GM21737 (cell line): Measurements from ENCODE around the gene DEFB108B.
A peak's percentile ranks its signal among the peaks of the same experiment; 100 is the strongest.
"Not testable (repeated sequence)": the region's sequence is repeated elsewhere in the genome, so short reads cannot be mapped to it uniquely, and the experiment has no call there.

ENCODE experiments used
- ATAC-seq: cut with Tn5 transposase; IDR thresholded peaks from one replicate; pipeline ENCODE4 v1.9.1; 2021; ENCODE audit warnings: mild to moderate bottlenecking, moderate library complexity; ENCODE audit not compliant: unreplicated experiment

Gene DEFB108B

GRCh38 chr11:71832811-71833210, at the start of gene DEFB108B:
Gene DEFB108B, plus strand, starts transcription at chr11:71833200. Its CDS starts 0 bp downstream, at chr11:71833200.
- ATAC-seq = not testable (repeated sequence)

- peak; percentile 41 for ATAC-seq
Observed at GRCh38 chr11:71786114-71786847, 46.7 kb upstream of the DEFB108B start.

- peak; percentile 97 for ATAC-seq
Observed at GRCh38 chr11:71786848-71787097, 46.2 kb upstream of the DEFB108B start.

GRCh38 chr11:71787098-71787823, 45.7 kb upstream of the DEFB108B start:
- peak; percentile 90 for ATAC-seq

- ATAC-seq = not testable (repeated sequence)
Observed at GRCh38 chr11:71787824-71788454, 45.1 kb upstream of the DEFB108B start.

- ATAC-seq = not testable (repeated sequence)
Observed at GRCh38 chr11:71789444-71790196, 43.4 kb upstream of the DEFB108B start.

GRCh38 chr11:71791111-71791510, 41.9 kb upstream of the DEFB108B start:
- not testable (repeated sequence) for ATAC-seq

- ATAC-seq = not testable (repeated sequence)
Observed at GRCh38 chr11:71792621-71793235, 40.3 kb upstream of the DEFB108B start.

GRCh38 chr11:71794386-71795040, 38.5 kb upstream of the DEFB108B start:
- ATAC-seq = not testable (repeated sequence)

GRCh38 chr11:71795236-71795635, 37.8 kb upstream of the DEFB108B start:
- ATAC-seq = not testable (repeated sequence)

GRCh38 chr11:71796016-71796415, 37.0 kb upstream of the DEFB108B start:
- ATAC-seq = not testable (repeated sequence)

GRCh38 chr11:71796781-71797180, 36.2 kb upstream of the DEFB108B start:
- ATAC-seq = not testable (repeated sequence)

GRCh38 chr11:71799556-71800128, 33.4 kb upstream of the DEFB108B start:
- not testable (repeated sequence) for ATAC-seq

GRCh38 chr11:71800335-71800953, 32.6 kb upstream of the DEFB108B start:
- ATAC-seq = not testable (repeated sequence)

GRCh38 chr11:71801026-71801425, 32.0 kb upstream of the DEFB108B start:
- not testable (repeated sequence) for ATAC-seq

- ATAC-seq = not testable (repeated sequence)
Observed at GRCh38 chr11:71802874-71803273, 30.1 kb upstream of the DEFB108B start.

- ATAC-seq = not testable (repeated sequence)
Observed at GRCh38 chr11:71804158-71804947, 28.6 kb upstream of the DEFB108B start.

GRCh38 chr11:71812529-71812928, 20.5 kb upstream of the DEFB108B start:
- not testable (repeated sequence) for ATAC-seq
